ENCODE measurements around the gene ITGB4. TPM values are rescaled to one million over a fixed set of nuclear protein-coding genes. Genes with fewer than 3 reads are reported as not detected.

The ITGB4 gene
- total RNA-seq, 1 donor from 2014 or later = 0.54 TPM

DNA sequence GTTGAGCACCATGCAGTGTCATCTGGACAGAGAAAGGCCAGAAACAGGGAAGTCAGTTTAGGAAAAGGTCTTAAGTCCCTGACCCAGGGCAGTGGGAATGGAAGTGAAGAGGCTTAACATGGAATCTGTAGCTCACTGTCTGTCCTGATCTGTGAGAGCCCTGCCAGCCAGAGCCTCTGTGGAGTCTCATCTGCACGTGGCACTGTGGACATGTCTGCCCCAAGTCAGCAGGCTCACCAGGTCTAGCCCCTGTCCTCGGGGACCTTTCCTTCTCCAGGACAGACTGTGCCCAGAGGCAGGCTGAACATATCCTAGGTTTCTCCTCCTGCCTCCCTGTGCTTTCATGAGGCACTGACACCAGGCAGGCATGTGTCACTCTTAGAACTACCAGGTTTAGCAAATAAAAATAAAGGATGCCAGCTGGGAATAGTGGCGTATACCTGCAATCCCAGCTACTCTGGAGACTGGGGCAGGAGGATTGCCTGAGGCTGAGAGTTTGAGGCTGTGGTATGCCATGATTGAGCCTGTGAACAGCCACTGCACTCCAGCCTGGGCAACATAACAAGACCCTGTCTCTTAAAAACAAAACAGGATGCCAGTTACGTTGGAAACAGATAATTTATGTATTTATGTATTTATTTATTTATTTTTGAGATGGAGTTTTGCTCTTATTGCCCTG is 85.7 kb downstream of the ITGB4 start:
- H3K27me3 Mint-ChIP-seq (ENCODE audit: unreplicated experiment) = no peaks in the 10 kb centered on the region
- TF ChIP-seq, protein P1, sequence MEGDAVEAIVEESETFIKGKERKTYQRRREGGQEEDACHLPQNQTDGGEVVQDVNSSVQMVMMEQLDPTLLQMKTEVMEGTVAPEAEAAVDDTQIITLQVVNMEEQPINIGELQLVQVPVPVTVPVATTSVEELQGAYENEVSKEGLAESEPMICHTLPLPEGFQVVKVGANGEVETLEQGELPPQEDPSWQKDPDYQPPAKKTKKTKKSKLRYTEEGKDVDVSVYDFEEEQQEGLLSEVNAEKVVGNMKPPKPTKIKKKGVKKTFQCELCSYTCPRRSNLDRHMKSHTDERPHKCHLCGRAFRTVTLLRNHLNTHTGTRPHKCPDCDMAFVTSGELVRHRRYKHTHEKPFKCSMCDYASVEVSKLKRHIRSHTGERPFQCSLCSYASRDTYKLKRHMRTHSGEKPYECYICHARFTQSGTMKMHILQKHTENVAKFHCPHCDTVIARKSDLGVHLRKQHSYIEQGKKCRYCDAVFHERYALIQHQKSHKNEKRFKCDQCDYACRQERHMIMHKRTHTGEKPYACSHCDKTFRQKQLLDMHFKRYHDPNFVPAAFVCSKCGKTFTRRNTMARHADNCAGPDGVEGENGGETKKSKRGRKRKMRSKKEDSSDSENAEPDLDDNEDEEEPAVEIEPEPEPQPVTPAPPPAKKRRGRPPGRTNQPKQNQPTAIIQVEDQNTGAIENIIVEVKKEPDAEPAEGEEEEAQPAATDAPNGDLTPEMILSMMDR (IDR thresholded peaks at IDR 0.05; ENCODE audit: unreplicated experiment) = no peak
- no peak overlapping the region for H3K27ac Mint-ChIP-seq (ENCODE audit: unreplicated experiment)
- H3K4me3 Mint-ChIP-seq (ENCODE audit: unreplicated experiment) = no peak overlapping the region
- no peak for DNase-seq (ENCODE audit: low spot score)
- no peaks in the 10 kb centered on the region for H3K9me3 Mint-ChIP-seq (ENCODE audit: unreplicated experiment)
- H3K4me1 Mint-ChIP-seq (ENCODE audit: unreplicated experiment) = no peaks in the 10 kb centered on the region
- H3K36me3 Mint-ChIP-seq (ENCODE audit: low read depth, unreplicated experiment) = peaks cover 7% of the 10 kb centered on the region

Small RNAs within 50 kb of the gene (microRNA-seq; reads per million reads assigned to microRNA genes)
- gene MIR4738 (ENCODE audit: unreplicated experiment) = 0.35 reads per million

Other genes starting within 250 kb of the ITGB4 start
- 47.8 TPM for gene CASKIN2, start 205.9 kb upstream of the ITGB4 start, total RNA-seq (ENCODE audit: unreplicated experiment)
- 18.8 TPM for gene TSEN54, start 204.9 kb upstream of the ITGB4 start, total RNA-seq (ENCODE audit: unreplicated experiment)
- gene LLGL2, start 195.8 kb upstream of the ITGB4 start, total RNA-seq (ENCODE audit: unreplicated experiment) = 34.4 TPM
- 224 TPM for gene MYO15B, start 133.7 kb upstream of the ITGB4 start, total RNA-seq (ENCODE audit: unreplicated experiment)
- gene SMIM5, start 88.0 kb upstream of the ITGB4 start, total RNA-seq (ENCODE audit: unreplicated experiment) = 1.1 TPM
- gene RECQL5, start 54.3 kb upstream of the ITGB4 start, total RNA-seq (ENCODE audit: unreplicated experiment) = 40.2 TPM
- 125 TPM for gene SAP30BP, start 54.1 kb upstream of the ITGB4 start, total RNA-seq (ENCODE audit: unreplicated experiment)
- 18.0 TPM for gene GALK1, start 43.7 kb downstream of the ITGB4 start, total RNA-seq (ENCODE audit: unreplicated experiment)
- 28.8 TPM for gene UNK, start 63.3 kb downstream of the ITGB4 start, total RNA-seq (ENCODE audit: unreplicated experiment)
- 11.5 TPM for gene UNC13D, start 122.9 kb downstream of the ITGB4 start, total RNA-seq (ENCODE audit: unreplicated experiment)
- gene WBP2, start 133.9 kb downstream of the ITGB4 start, total RNA-seq (ENCODE audit: unreplicated experiment) = 69.6 TPM
- gene TRIM47, start 157.1 kb downstream of the ITGB4 start, total RNA-seq (ENCODE audit: unreplicated experiment) = 4.4 TPM
- 14.1 TPM for gene TRIM65, start 175.5 kb downstream of the ITGB4 start, total RNA-seq (ENCODE audit: unreplicated experiment)
- 78.2 TPM for gene MRPL38, start 183.4 kb downstream of the ITGB4 start, total RNA-seq (ENCODE audit: unreplicated experiment)
- 7.8 TPM for gene FBF1, start 219.6 kb downstream of the ITGB4 start, total RNA-seq (ENCODE audit: unreplicated experiment)

All from endothelial cell (in vitro differentiated cells).